C4-2B (cell line): ENCODE data around the gene ZBTB16.

Experiments
- ZFX ChIP-seq: fragments of 450-650 bp; IDR thresholded peaks from 2 replicates; pipeline ENCODE4 v1.6.1; 2017
- TF ChIP-seq, protein P1 (sequence below): fragments of 450-650 bp; conservative IDR thresholded peaks from 2 replicates; pipeline ENCODE4 v1.5.1; 2017; ENCODE audit warnings: mild to moderate bottlenecking

DNA sequence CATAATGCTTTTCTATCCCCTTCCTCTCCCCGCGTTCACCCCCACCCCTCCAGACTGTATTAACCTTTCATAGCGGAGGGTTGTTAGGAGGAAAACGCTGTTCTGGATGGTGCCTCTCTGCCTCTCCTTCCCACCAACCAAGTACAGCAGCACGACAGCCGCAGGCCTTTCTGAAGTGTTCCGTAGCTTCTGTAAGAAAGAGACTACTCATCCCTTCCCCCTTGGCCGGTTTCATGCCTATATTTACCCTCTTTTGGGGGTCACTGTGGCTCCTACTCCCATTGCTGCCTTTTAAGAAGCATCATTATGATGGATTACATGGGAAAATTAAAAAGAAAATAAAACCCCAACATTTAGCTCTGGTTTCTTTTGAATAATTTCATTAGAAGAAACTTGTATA, 46.5 kb downstream of the ZBTB16 start:
- TF ChIP-seq, protein P1, sequence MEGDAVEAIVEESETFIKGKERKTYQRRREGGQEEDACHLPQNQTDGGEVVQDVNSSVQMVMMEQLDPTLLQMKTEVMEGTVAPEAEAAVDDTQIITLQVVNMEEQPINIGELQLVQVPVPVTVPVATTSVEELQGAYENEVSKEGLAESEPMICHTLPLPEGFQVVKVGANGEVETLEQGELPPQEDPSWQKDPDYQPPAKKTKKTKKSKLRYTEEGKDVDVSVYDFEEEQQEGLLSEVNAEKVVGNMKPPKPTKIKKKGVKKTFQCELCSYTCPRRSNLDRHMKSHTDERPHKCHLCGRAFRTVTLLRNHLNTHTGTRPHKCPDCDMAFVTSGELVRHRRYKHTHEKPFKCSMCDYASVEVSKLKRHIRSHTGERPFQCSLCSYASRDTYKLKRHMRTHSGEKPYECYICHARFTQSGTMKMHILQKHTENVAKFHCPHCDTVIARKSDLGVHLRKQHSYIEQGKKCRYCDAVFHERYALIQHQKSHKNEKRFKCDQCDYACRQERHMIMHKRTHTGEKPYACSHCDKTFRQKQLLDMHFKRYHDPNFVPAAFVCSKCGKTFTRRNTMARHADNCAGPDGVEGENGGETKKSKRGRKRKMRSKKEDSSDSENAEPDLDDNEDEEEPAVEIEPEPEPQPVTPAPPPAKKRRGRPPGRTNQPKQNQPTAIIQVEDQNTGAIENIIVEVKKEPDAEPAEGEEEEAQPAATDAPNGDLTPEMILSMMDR, result no peak
- TF ChIP-seq ZFX, result no peak
